NB4 (cell line): ENCODE measurements around the gene WNT9B.

Experiments used
- CTCF ChIP-seq: IDR thresholded peaks from one replicate; pipeline ENCODE4 v1.5.1; 2012; ENCODE audit warnings: low read depth, low read length
- POLR2A ChIP-seq: IDR thresholded peaks from 2 replicates; pipeline ENCODE4 v1.6.1; 2011; ENCODE audit warnings: mild to moderate bottlenecking; ENCODE audit not compliant: insufficient read length; ENCODE audit errors: extremely low read depth

- no peak for TF ChIP-seq CTCF
- no peak for TF ChIP-seq POLR2A
Observed at GRCh38 chr17:46813920-46814319, 37.5 kb upstream of the WNT9B start.
